ENCODE data around the gene LGALSL. TPM values are rescaled to one million over a fixed set of nuclear protein-coding genes. Genes with fewer than 3 reads are reported as not detected.

LGALSL gene
- total RNA-seq, 2 experiments from 2014 or later = 3.2 to 4.5 TPM

- Histone ChIP-seq H3K9me3 (ENCODE audit: low read length) (no peaks in the 10 kb centered on the region), H3K79me2 (ENCODE audit: insufficient read depth, low read depth, low read length) (no peaks in the 10 kb centered on the region), H2AFZ (ENCODE audit: low read length) (no peak overlapping the region), H3K9me2 (ENCODE audit: insufficient read depth, low read length) (no peaks in the 10 kb centered on the region), H3K27ac (ENCODE audit: low read depth, low read length, poor library complexity, severe bottlenecking) (no peak overlapping the region), H3K36me3 (ENCODE audit: insufficient read depth, low read length) (no peaks in the 10 kb centered on the region), H3K4me2 (ENCODE audit: low read length) (no peak overlapping the region), H3K4me1 (ENCODE audit: insufficient read depth, low read length, poor library complexity, severe bottlenecking) (no peaks in the 10 kb centered on the region), H4K20me1 (ENCODE audit: insufficient read depth, low read length) (no peaks in the 10 kb centered on the region), H3K4me3 (ENCODE audit: low read depth, low read length, poor library complexity, severe bottlenecking) (no peak overlapping the region)
- no TSS peak for BruUV-seq (replicated peaks)
- TF ChIP-seq EZH2phosphoT487 (IDR thresholded peaks at IDR 0.05; ENCODE audit: borderline replicate concordance, low read depth, low read length) (no peak), CTCF (conservative IDR thresholded peaks at IDR 0.05; ENCODE audit: low read length) (no peak)
- DNase-seq (ENCODE audit: low spot score) = no peak
- CTCF ChIA-PET (ENCODE audit: unreplicated experiment) = no interaction called here
- intact Hi-C loops (cut with micrococcal nuclease; ENCODE audit: unreplicated experiment) = no loop called here
- POLR2A ChIA-PET = interaction anchor here (0.6 to 0.9 kb wide), 3 partner anchors 9 to 407 kb away, joined by 3 to 4 read pairs (median 4); no protein-coding TSS in a partner anchor
These were observed 6.5 kb upstream of the LGALSL start for GRCh38 chr2:64447317-64448040.

GRCh38 chr2:64448041-64448426, 5.9 kb upstream of the LGALSL start:
- H3K4me1 ChIP-seq (ENCODE audit: insufficient read depth, low read length, poor library complexity, severe bottlenecking) = no peaks in the 10 kb centered on the region
- H3K79me2 ChIP-seq (ENCODE audit: insufficient read depth, low read depth, low read length) = no peaks in the 10 kb centered on the region
- TF ChIP-seq CTCF (conservative IDR thresholded peaks at IDR 0.05; ENCODE audit: low read length) (no peak), EZH2phosphoT487 (IDR thresholded peaks at IDR 0.05; ENCODE audit: borderline replicate concordance, low read depth, low read length) (no peak)
- no TSS peak for BruUV-seq (replicated peaks)
- H3K4me3 ChIP-seq (ENCODE audit: low read depth, low read length, poor library complexity, severe bottlenecking) = no peak overlapping the region
- no peak overlapping the region for H3K4me2 ChIP-seq (ENCODE audit: low read length)
- no peaks in the 10 kb centered on the region for H4K20me1 ChIP-seq (ENCODE audit: insufficient read depth, low read length)
- H3K27ac ChIP-seq (ENCODE audit: low read depth, low read length, poor library complexity, severe bottlenecking) = no peak overlapping the region
- no peak overlapping the region for H2AFZ ChIP-seq (ENCODE audit: low read length)
- intact Hi-C loops (cut with micrococcal nuclease; ENCODE audit: unreplicated experiment) = no loop called here
- no peaks in the 10 kb centered on the region for H3K9me2 ChIP-seq (ENCODE audit: insufficient read depth, low read length)
- no peak for DNase-seq (ENCODE audit: low spot score)
- H3K9me3 ChIP-seq (ENCODE audit: low read length) = no peaks in the 10 kb centered on the region
- H3K36me3 ChIP-seq (ENCODE audit: insufficient read depth, low read length) = no peaks in the 10 kb centered on the region
- POLR2A ChIA-PET = interaction anchor here (0.6 kb wide), 2 partner anchors 22 to 407 kb away, joined by 4 read pairs; no protein-coding TSS in a partner anchor
- CTCF ChIA-PET (ENCODE audit: unreplicated experiment) = no interaction called here

GRCh38 chr2:64451051-64451450, 2.9 kb upstream of the LGALSL start:
- POLR2A ChIA-PET = interaction anchor here (0.7 to 1.0 kb wide), 3 partner anchors 26 to 561 kb away, joined by 3 to 4 read pairs (median 3); no protein-coding TSS in a partner anchor
- Histone ChIP-seq H3K9me3 (ENCODE audit: low read length) (no peaks in the 10 kb centered on the region), H3K27ac (ENCODE audit: low read depth, low read length, poor library complexity, severe bottlenecking) (no peak overlapping the region), H3K4me1 (ENCODE audit: insufficient read depth, low read length, poor library complexity, severe bottlenecking) (peaks cover 17% of the 10 kb centered on the region), H2AFZ (ENCODE audit: low read length) (no peak overlapping the region), H3K4me3 (ENCODE audit: low read depth, low read length, poor library complexity, severe bottlenecking) (no peak overlapping the region), H3K9me2 (ENCODE audit: insufficient read depth, low read length) (no peaks in the 10 kb centered on the region), H3K4me2 (ENCODE audit: low read length) (no peak overlapping the region), H3K36me3 (ENCODE audit: insufficient read depth, low read length) (no peaks in the 10 kb centered on the region), H3K79me2 (ENCODE audit: insufficient read depth, low read depth, low read length) (no peaks in the 10 kb centered on the region), H4K20me1 (ENCODE audit: insufficient read depth, low read length) (no peaks in the 10 kb centered on the region)
- CTCF ChIA-PET (ENCODE audit: unreplicated experiment) = no interaction called here
- BruUV-seq (replicated peaks) = no TSS peak
- no peak for DNase-seq (ENCODE audit: low spot score)
- intact Hi-C loops (cut with micrococcal nuclease; ENCODE audit: unreplicated experiment) = no loop called here
- TF ChIP-seq CTCF (conservative IDR thresholded peaks at IDR 0.05; ENCODE audit: low read length) (no peak), EZH2phosphoT487 (IDR thresholded peaks at IDR 0.05; ENCODE audit: borderline replicate concordance, low read depth, low read length) (no peak)

All from OCI-LY7 (cell line).